SU-DHL-6 (cell line): Measurements from ENCODE around the gene PDLIM5.

ENCODE experiments used
- H2AFZ ChIP-seq: fragments of 200-600 bp; sonication (generic); 2 replicates; pipeline ENCODE4 v1.6.1; 2014; ENCODE audit warnings: low read depth, mild to moderate bottlenecking, moderate library complexity, mixed read lengths, antibody characterized with exemption, low read length; ENCODE audit not compliant: severe bottlenecking
- H3F3A ChIP-seq: fragments of 200-600 bp; shearing (Covaris generic); 2 replicates; pipeline ENCODE4 v1.6.0; 2016; ENCODE audit warnings: antibody characterized with exemption, mild to moderate bottlenecking; ENCODE audit not compliant: insufficient read depth
- H3K27ac ChIP-seq: fragments of 200-600 bp; sonication (generic); 2 replicates; pipeline ENCODE4 v1.5.1; 2016; ENCODE audit warnings: low read depth, mild to moderate bottlenecking, low read length, moderate library complexity, mixed read lengths
- H3K27me3 ChIP-seq: fragments of 200-600 bp; sonication (generic), shearing (Covaris generic); 2 replicates; pipeline ENCODE4 v1.6.0; 2014; ENCODE audit warnings: mild to moderate bottlenecking, low read length
- H3K36me3 ChIP-seq: fragments of 200-600 bp; sonication (generic); 2 replicates; pipeline ENCODE4 v1.6.1; 2014; ENCODE audit warnings: mild to moderate bottlenecking, low read length, mixed read lengths
- H3K4me2 ChIP-seq: fragments of 300-600, 200-600 bp; shearing (Covaris generic), sonication (generic); 2 replicates; pipeline ENCODE4 v1.6.0; 2014; ENCODE audit warnings: low read length, low read depth, mild to moderate bottlenecking; ENCODE audit not compliant: poor library complexity, severe bottlenecking
- H3K4me3 ChIP-seq: fragments of 200-600 bp; sonication (generic); 2 replicates; pipeline ENCODE4 v1.5.1; 2014; ENCODE audit warnings: antibody characterized with exemption, low read length, mild to moderate bottlenecking, mixed read lengths; ENCODE audit not compliant: insufficient read depth, poor library complexity, severe bottlenecking
- H3K79me2 ChIP-seq: fragments of 200-600 bp; sonication (generic); 2 replicates; pipeline ENCODE4 v1.6.1; 2014; ENCODE audit warnings: mild to moderate bottlenecking, low read length, moderate library complexity; ENCODE audit not compliant: insufficient read depth
- H3K9ac ChIP-seq: fragments of 200-600 bp; sonication (generic); 2 replicates; pipeline ENCODE4 v1.7.0; 2014; ENCODE audit warnings: mild to moderate bottlenecking, low read length
- H3K9me2 ChIP-seq: fragments of 200-600 bp; sonication (generic); replicated peaks from 2 replicates; pipeline ENCODE4 v1.6.1; 2014; ENCODE audit warnings: low read length; ENCODE audit not compliant: insufficient read depth
- H3K9me3 ChIP-seq: fragments of 200-600 bp; sonication (generic); 2 replicates; pipeline ENCODE4 v1.6.1; 2014; ENCODE audit warnings: low read length, mixed read lengths; ENCODE audit not compliant: insufficient read depth
- H4K20me1 ChIP-seq: fragments of 200-600 bp; sonication (generic); 2 replicates; pipeline ENCODE4 v1.6.1; 2014; ENCODE audit warnings: low read depth, mild to moderate bottlenecking, antibody characterized with exemption, low read length, moderate library complexity, mixed read lengths
- EZH2phosphoT487 ChIP-seq: fragments of 200-600 bp; sonication (generic), shearing (Covaris generic); conservative IDR thresholded peaks from 2 replicates; pipeline ENCODE4 v1.6.1; 2018; ENCODE audit warnings: mild to moderate bottlenecking, antibody characterized with exemption, low read length, moderate library complexity, mixed read lengths
- TF ChIP-seq, protein P1 (sequence below): fragments of 200-600 bp; sonication (generic); IDR thresholded peaks from one replicate; pipeline ENCODE4 v1.5.1; 2017; ENCODE audit warnings: antibody characterized with exemption, mild to moderate bottlenecking, low read length, moderate library complexity; ENCODE audit not compliant: insufficient read depth, poor library complexity, severe bottlenecking

PDLIM5 gene

DNA sequence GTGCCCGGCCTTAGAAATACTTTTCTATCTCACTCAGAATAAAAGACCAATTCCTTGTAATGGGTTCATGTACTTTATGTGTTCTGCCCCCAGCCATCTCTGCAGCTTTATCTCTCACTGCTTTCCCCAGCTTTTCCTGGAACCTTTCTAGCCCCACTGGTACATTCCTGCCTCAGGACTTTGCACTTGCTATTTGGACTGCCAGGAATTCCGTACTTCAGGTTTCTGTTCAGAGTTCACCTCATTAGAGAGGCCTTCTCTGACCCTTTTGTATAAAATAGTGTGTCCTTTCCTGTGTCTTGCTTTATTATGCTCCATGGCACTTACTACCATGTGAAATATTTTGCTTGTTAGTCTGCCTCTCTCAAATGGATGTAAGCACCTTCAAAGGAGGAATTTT is 112.5 kb downstream of the PDLIM5 start:
- Histone ChIP-seq H3K9ac (no peak overlapping the region), H3K4me2 (no peak overlapping the region), H3K79me2 (no peaks in the 10 kb centered on the region), H3K27me3 (no peaks in the 10 kb centered on the region), H3F3A (no peaks in the 10 kb centered on the region), H2AFZ (no peak overlapping the region), H3K27ac (no peak overlapping the region), H3K4me3 (no peak overlapping the region), H4K20me1 (no peaks in the 10 kb centered on the region), H3K9me2 (no peaks in the 10 kb centered on the region), H3K36me3 (no peaks in the 10 kb centered on the region), H3K9me3 (no peaks in the 10 kb centered on the region)
- no peak for TF ChIP-seq EZH2phosphoT487
- TF ChIP-seq, protein P1, sequence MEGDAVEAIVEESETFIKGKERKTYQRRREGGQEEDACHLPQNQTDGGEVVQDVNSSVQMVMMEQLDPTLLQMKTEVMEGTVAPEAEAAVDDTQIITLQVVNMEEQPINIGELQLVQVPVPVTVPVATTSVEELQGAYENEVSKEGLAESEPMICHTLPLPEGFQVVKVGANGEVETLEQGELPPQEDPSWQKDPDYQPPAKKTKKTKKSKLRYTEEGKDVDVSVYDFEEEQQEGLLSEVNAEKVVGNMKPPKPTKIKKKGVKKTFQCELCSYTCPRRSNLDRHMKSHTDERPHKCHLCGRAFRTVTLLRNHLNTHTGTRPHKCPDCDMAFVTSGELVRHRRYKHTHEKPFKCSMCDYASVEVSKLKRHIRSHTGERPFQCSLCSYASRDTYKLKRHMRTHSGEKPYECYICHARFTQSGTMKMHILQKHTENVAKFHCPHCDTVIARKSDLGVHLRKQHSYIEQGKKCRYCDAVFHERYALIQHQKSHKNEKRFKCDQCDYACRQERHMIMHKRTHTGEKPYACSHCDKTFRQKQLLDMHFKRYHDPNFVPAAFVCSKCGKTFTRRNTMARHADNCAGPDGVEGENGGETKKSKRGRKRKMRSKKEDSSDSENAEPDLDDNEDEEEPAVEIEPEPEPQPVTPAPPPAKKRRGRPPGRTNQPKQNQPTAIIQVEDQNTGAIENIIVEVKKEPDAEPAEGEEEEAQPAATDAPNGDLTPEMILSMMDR = no peak

DNA sequence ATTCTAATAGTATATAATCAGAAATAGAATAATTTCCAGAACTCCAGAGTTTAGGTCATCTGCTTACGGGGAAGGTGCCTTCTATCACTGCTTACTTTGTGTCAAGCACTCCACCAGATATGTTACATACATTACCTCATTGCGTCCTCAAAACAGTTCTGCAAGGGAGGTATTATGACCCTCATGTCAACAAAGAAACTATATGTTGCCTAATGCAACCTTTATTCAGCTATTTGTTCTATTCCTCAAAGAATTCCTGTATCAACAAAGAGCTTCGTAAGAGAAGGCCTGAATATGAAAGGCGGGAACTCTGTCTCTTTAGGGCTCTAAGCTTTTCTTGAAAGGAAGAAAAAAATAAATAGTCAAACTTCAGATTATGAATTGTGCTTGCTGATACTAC is 114.7 kb downstream of the PDLIM5 start:
- H3K27ac ChIP-seq = no peak overlapping the region
- no peak overlapping the region for H2AFZ ChIP-seq
- no peaks in the 10 kb centered on the region for H3K9me3 ChIP-seq
- no peaks in the 10 kb centered on the region for H3F3A ChIP-seq
- no peaks in the 10 kb centered on the region for H4K20me1 ChIP-seq
- no peaks in the 10 kb centered on the region for H3K9me2 ChIP-seq
- no peak overlapping the region for H3K4me3 ChIP-seq
- TF ChIP-seq, protein P1 = no peak
- no peak for TF ChIP-seq EZH2phosphoT487
- no peaks in the 10 kb centered on the region for H3K36me3 ChIP-seq
- H3K4me2 ChIP-seq = no peak overlapping the region
- H3K9ac ChIP-seq = no peak overlapping the region
- H3K27me3 ChIP-seq = no peaks in the 10 kb centered on the region
- H3K79me2 ChIP-seq = no peaks in the 10 kb centered on the region

DNA sequence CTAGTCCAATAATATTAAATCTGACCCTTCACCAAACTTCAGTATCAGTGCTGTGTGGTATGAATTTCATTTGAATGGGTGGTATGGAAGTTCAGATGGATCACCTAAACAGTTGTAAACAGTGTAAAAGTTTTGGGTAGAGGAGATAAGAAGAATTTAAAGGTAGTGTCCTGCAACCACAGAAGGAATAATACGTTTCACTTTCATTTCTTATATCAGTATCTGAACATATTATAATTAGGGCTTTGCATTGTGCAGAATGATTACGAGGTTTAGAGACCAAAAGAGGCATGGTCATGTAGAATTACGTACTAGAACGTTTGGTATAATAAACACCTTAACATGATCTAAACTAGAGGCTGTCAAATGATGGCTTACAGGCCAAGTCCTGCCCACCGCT is 116.1 kb downstream of the PDLIM5 start:
- Histone ChIP-seq H3K27me3 (no peaks in the 10 kb centered on the region), H3F3A (no peaks in the 10 kb centered on the region), H4K20me1 (no peaks in the 10 kb centered on the region), H3K79me2 (no peaks in the 10 kb centered on the region), H2AFZ (no peak overlapping the region), H3K36me3 (no peaks in the 10 kb centered on the region), H3K27ac (no peak overlapping the region), H3K9me2 (no peaks in the 10 kb centered on the region), H3K9me3 (no peaks in the 10 kb centered on the region), H3K4me2 (no peak overlapping the region), H3K4me3 (no peak overlapping the region), H3K9ac (no peak overlapping the region)
- TF ChIP-seq EZH2phosphoT487 = no peak
- TF ChIP-seq, protein P1 = no peak
